K562 (cell line): Measurements from ENCODE around the gene KLK14. TPM values are rescaled to one million over a fixed set of nuclear protein-coding genes. Genes with fewer than 3 reads are reported as not detected.
A peak's percentile ranks its signal among the peaks of the same experiment; 100 is the strongest.

Experiments
- CBX1 ChIP-seq: sonication (generic); IDR thresholded peaks from 2 replicates; pipeline ENCODE4 v1.6.1; 2016; ENCODE audit warnings: antibody characterized with exemption, low read depth, mild to moderate bottlenecking
- HOMEZ ChIP-seq: fragments of 250-450 bp; sonication (Bioruptor Pico); IDR thresholded peaks from 2 replicates; pipeline ENCODE4 v1.4.0; 2020; ENCODE audit warnings: mild to moderate bottlenecking, moderate library complexity
- MBD2 ChIP-seq: sonication (generic); IDR thresholded peaks from 2 replicates; pipeline ENCODE4 v1.6.1; 2016; ENCODE audit warnings: low read depth, borderline replicate concordance
- PHF20 ChIP-seq: fragments of 450-650 bp; IDR thresholded peaks from 2 replicates; pipeline ENCODE4 v1.6.1; 2018; ENCODE audit not compliant: partially characterized antibody
- PML ChIP-seq: IDR thresholded peaks from 2 replicates; pipeline ENCODE4 v1.6.1; 2012; ENCODE audit warnings: low read length, inconsistent platforms
- RFX5 ChIP-seq: IDR thresholded peaks from 2 replicates; pipeline ENCODE4 v1.6.1; 2011; ENCODE audit warnings: low read depth, mild to moderate bottlenecking, improper control_type of control experiment, low read length
- SREBF1 ChIP-seq: fragments of 150-350 bp; IDR thresholded peaks from 2 replicates; pipeline ENCODE4 v1.6.1; 2014; ENCODE audit warnings: antibody characterized with exemption, low read depth, low read length, borderline replicate concordance
- TOE1 ChIP-seq, 2 experiments: fragments of 450-650 bp in 1 of 2; sonication (generic) in 1 of 2; formaldehyde crosslinking in 1 of 2; IDR thresholded peaks; 2 replicates each; pipeline versions ENCODE4 v1.7.1 to v1.8.0; 2016 to 2022; ENCODE audit warnings: borderline replicate concordance in 2 of 2, mild to moderate bottlenecking in 2 of 2, antibody characterized with exemption in 1 of 2, inconsistent platforms in 1 of 2, low read depth in 1 of 2, missing genetic modification reagents in 1 of 2, moderate library complexity in 1 of 2
- ZBTB40 ChIP-seq, 2 experiments: fragments of 450-650 bp in 1 of 2; sonication (generic) in 1 of 2; formaldehyde crosslinking in 1 of 2; IDR thresholded peaks; 2 replicates each; pipeline versions ENCODE4 v1.7.1 to v1.9.0; 2016 to 2022; ENCODE audit warnings: inconsistent platforms in 1 of 2, mild to moderate bottlenecking in 1 of 2, missing genetic modification reagents in 1 of 2
- ZBTB9 ChIP-seq: fragments of 450-650 bp; formaldehyde crosslinking; IDR thresholded peaks from 2 replicates; pipeline ENCODE4 v1.4.0; 2020; ENCODE audit warnings: mild to moderate bottlenecking, moderate library complexity
- ZNF551 ChIP-seq: fragments of 250-450 bp; sonication (Bioruptor Pico); IDR thresholded peaks from 2 replicates; pipeline ENCODE4 v1.5.0; 2021; ENCODE audit warnings: mild to moderate bottlenecking, moderate library complexity
- ZNF707 ChIP-seq: fragments of 250-450 bp; sonication (Bioruptor Pico); conservative IDR thresholded peaks from 2 replicates; pipeline ENCODE4 v1.8.0; 2022; ENCODE audit warnings: inconsistent platforms, mild to moderate bottlenecking, moderate library complexity
- polyA plus RNA-seq, 8 experiments: library from polyadenylated mRNA; depleted of rRNA in 4 of 8; stranded (reverse) in 5 of 8; unstranded in 3 of 8; fragments of >200 nt; fragmentation: Nextera tagmentation in 2 of 8; fragmentation: Illumina TruSeq in 1 of 8; extraction: Ambion mirVana in 2 of 8; extraction: Trizol in 1 of 8; gene quantifications; 2 replicates each; pipeline versions ENCODE4 v1.2.1 to v1.2.3, GENCODE V29; 2011 to 2014; ENCODE audit warnings: inconsistent platforms in 1 of 8, missing spikeins in 1 of 8
- total RNA-seq, 7 experiments: library from RNA; depleted of rRNA in 6 of 7; stranded (reverse); fragments of >200 nt in 6 of 7; fragmentation: Illumina TruSeq in 2 of 7; extraction: Trizol in 2 of 7; gene quantifications; 2 replicates each; pipeline versions ENCODE4 v1.2.1 to v1.2.3, GENCODE V29; 2011 to 2021; ENCODE audit warnings: low replicate concordance in 1 of 7

KLK14 gene
- total and polyA plus RNA-seq, 9 of the 15 experiments (the other 6 are each of a cell fraction or from before 2014, with no cell fraction given), result not detected

- TF ChIP-seq RFX5 (peak; percentile 91), ZNF707 (no peak), ZNF551 (CRISPR knock-in tag) (no peak), ZBTB40 (IDR thresholded peaks at IDR 0.05) (peak; percentile 96), ZBTB40 (CRISPR knock-in tag; IDR thresholded peaks at IDR 0.05) (no peak), PML (no peak), HOMEZ (CRISPR knock-in tag) (no peak), SREBF1 (peak; percentile 32; the same call in 1 of the 2 replicates), MBD2 (peak; percentile 94), ZBTB9 (CRISPR knock-in tag) (no peak), PHF20 (peak; percentile 86), CBX1 (no peak), TOE1 (IDR thresholded peaks at IDR 0.05; ENCODE audit: borderline replicate concordance) (0 out of 2 replicates have a peak, but pooled peaks have one; percentile 13), TOE1 (CRISPR knock-in tag; IDR thresholded peaks at IDR 0.05; ENCODE audit: borderline replicate concordance, low read depth) (no peak)
These were observed 25.5 kb upstream of the KLK14 start, which contains the start of gene CTU1 (continued) for GRCh38 chr19:51108066-51108804.
